Activated CD8-positive, alpha-beta T cell treated with anti-CD3 and anti-CD28 coated beads for 36 hours (primary cell): Measurements from ENCODE around the gene TMEM207. TPM values are rescaled to one million over a fixed set of nuclear protein-coding genes. Genes with fewer than 3 reads are reported as not detected.

Experiments used
- ATAC-seq: fragments of 200-7000 bp; cut with Tn5 transposase; one replicate; pipeline ENCODE4 v1.10.0; 2021; ENCODE audit warnings: mild to moderate bottlenecking, moderate library complexity
- CTCF ChIA-PET: fragments of 350-600 bp; sonication (Branson Sonifier 250); formaldehyde crosslinking; loops from one replicate; lab custom pipeline; 2021; ENCODE audit warnings: antibody characterized with exemption; lab: Charles Lee
- POLR2A ChIA-PET: fragments of 350-600 bp; sonication (Branson Sonifier 250); formaldehyde crosslinking; loops from one replicate; lab custom pipeline; 2021; ENCODE audit warnings: antibody characterized with exemption; lab: Charles Lee
- DNase-seq: peaks from one replicate; pipeline ENCODE4 v3.0.0-alpha.2; 2020
- H3K27ac Mint-ChIP-seq: one replicate; pipeline ENCODE4 v1.8.0; 2021; ENCODE audit warnings: mild to moderate bottlenecking, mixed read lengths
- H3K27me3 Mint-ChIP-seq: one replicate; pipeline ENCODE4 v1.8.0; 2021; ENCODE audit warnings: mixed read lengths
- H3K36me3 Mint-ChIP-seq: one replicate; pipeline ENCODE4 v1.8.0; 2021; ENCODE audit warnings: low read depth, mixed read lengths
- H3K4me1 Mint-ChIP-seq: one replicate; pipeline ENCODE4 v1.8.0; 2021; ENCODE audit warnings: low read depth, mixed read lengths
- H3K4me3 Mint-ChIP-seq: one replicate; pipeline ENCODE4 v1.8.0; 2021; ENCODE audit warnings: mild to moderate bottlenecking, moderate library complexity, mixed read lengths
- H3K9me3 Mint-ChIP-seq: one replicate; pipeline ENCODE4 v1.8.0; 2021; ENCODE audit warnings: mixed read lengths
- CTCF ChIP-seq: fragments of 200-600 bp; IDR thresholded peaks from one replicate; pipeline ENCODE4 v1.8.0; 2022; ENCODE audit warnings: antibody characterized with exemption, mild to moderate bottlenecking
- intact Hi-C: fragments of 100-400 bp; cut with micrococcal nuclease; formaldehyde crosslinking; loops from one replicate; pipeline ENCODE4 v1.10.0; 2022
- total RNA-seq, 2 experiments: library from RNA; stranded (reverse); gene quantifications; one replicate each; pipeline ENCODE4 v1.2.3, GENCODE V29; 2021

The TMEM207 gene
- total RNA-seq, 2 experiments from 2014 or later: not detected

- no peaks in the 10 kb centered on the region for H3K4me1 Mint-ChIP-seq
- CTCF ChIA-PET: no interaction called here
- H3K36me3 Mint-ChIP-seq: no peaks in the 10 kb centered on the region
- TF ChIP-seq CTCF: no peak
- intact Hi-C loops: no loop called here
- ATAC-seq (no peak), DNase-seq (no peak)
- POLR2A ChIA-PET: no interaction called here
- no peaks in the 10 kb centered on the region for H3K9me3 Mint-ChIP-seq
- no peak overlapping the region for H3K27ac Mint-ChIP-seq
- H3K4me3 Mint-ChIP-seq: no peak overlapping the region
- peaks cover 33% of the 10 kb centered on the region for H3K27me3 Mint-ChIP-seq
Measured at GRCh38 chr3:190436331-190436730, 13.4 kb downstream of the TMEM207 start.

- ChIA-PET CTCF (no interaction called here), POLR2A (no interaction called here)
- DNase-seq (no peak), ATAC-seq (no peak)
- intact Hi-C loops: no loop called here
- Mint-ChIP-seq H3K36me3 (no peaks in the 10 kb centered on the region), H3K27ac (no peak overlapping the region), H3K9me3 (no peaks in the 10 kb centered on the region), H3K4me3 (no peak overlapping the region), H3K4me1 (no peaks in the 10 kb centered on the region), H3K27me3 (peaks cover 31% of the 10 kb centered on the region)
- no peak for TF ChIP-seq CTCF
Measured at GRCh38 chr3:190435618-190436017, 14.1 kb downstream of the TMEM207 start.

GRCh38 chr3:190433626-190434025, 16.1 kb downstream of the TMEM207 start:
- ATAC-seq (no peak), DNase-seq (no peak)
- Mint-ChIP-seq H3K27ac (no peak overlapping the region), H3K4me1 (no peaks in the 10 kb centered on the region), H3K36me3 (no peaks in the 10 kb centered on the region), H3K27me3 (peaks cover 27% of the 10 kb centered on the region), H3K9me3 (no peaks in the 10 kb centered on the region), H3K4me3 (no peak overlapping the region)
- intact Hi-C loops: no loop called here
- CTCF ChIA-PET: no interaction called here
- POLR2A ChIA-PET: no interaction called here
- TF ChIP-seq CTCF: no peak

GRCh38 chr3:190432216-190432615, 17.5 kb downstream of the TMEM207 start:
- Mint-ChIP-seq H3K36me3 (no peaks in the 10 kb centered on the region), H3K27ac (no peak overlapping the region), H3K4me3 (no peak overlapping the region), H3K9me3 (no peaks in the 10 kb centered on the region), H3K27me3 (peaks cover 26% of the 10 kb centered on the region), H3K4me1 (no peaks in the 10 kb centered on the region)
- POLR2A ChIA-PET: no interaction called here
- CTCF ChIA-PET: interaction anchor here (1.5 to 2.1 kb wide), 2 partner anchors 9 to 48 kb away, joined by 3 to 4 read pairs; no protein-coding TSS in a partner anchor
- TF ChIP-seq CTCF: no peak
- ATAC-seq (no peak), DNase-seq (no peak)
- intact Hi-C loops: no loop called here

- intact Hi-C loops: no loop called here
- no peaks in the 10 kb centered on the region for H3K9me3 Mint-ChIP-seq
Measured at GRCh38 chr3:190430906-190431305, 18.8 kb downstream of the TMEM207 start.

More at GRCh38 chr3:190430906-190431305, 18.8 kb downstream of the TMEM207 start:
- POLR2A ChIA-PET: no interaction called here
- no peak for ATAC-seq
- TF ChIP-seq CTCF: no peak
- CTCF ChIA-PET: interaction anchor here (2.1 kb wide), 1 partner anchor 11 kb away, joined by 4 read pairs; no protein-coding TSS in a partner anchor
- DNase-seq: no peak
- no peaks in the 10 kb centered on the region for H3K36me3 Mint-ChIP-seq
- H3K27ac Mint-ChIP-seq: no peak overlapping the region
- H3K4me1 Mint-ChIP-seq: no peaks in the 10 kb centered on the region
- no peak overlapping the region for H3K4me3 Mint-ChIP-seq
- H3K27me3 Mint-ChIP-seq: peaks cover 18% of the 10 kb centered on the region
